Non-pigmented ciliary epithelial cell (primary cell): ENCODE results near the gene TTC13.

ENCODE experiments used
- DNase-seq: peaks from one replicate; pipeline ENCODE4 v3.0.0-alpha.2; 2010; ENCODE audit warnings: low read depth

TTC13 gene

GRCh38 chr1:230943048-230943593 is 35.5 kb downstream of the TTC13 start:
- no peak for DNase-seq

- DNase-seq, result no peak
These were observed 37.8 kb downstream of the TTC13 start for GRCh38 chr1:230940848-230941247.

DNA sequence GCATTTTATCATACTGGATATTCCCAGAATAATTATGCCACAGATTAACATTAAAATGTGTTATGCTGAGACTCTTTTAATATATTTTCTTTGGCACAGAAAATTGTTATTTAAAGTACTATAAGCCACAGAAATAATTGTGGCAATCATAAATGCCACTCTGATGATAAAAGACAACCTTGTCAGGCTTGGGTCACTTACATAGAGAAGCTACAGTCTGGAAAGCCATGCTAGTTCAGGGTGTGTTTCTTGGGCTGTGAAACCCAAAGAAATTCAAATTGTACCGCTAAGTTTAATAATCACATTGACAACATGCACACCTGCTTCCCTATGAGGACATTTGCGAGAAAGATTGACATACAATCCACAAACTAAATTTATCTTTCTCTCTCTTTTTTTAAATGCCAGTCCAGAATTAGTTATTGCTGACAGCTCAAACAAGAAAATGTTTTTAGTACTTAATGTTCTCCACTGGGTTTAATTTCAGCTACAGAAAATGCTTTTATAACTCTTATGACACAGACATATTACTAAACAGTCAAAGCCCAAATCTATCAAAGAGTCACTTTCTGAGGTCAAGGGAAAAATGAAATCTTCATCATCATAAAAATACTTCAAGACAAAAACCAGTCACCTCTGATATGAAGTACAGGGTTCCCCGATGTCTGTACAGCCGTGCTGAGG is 38.7 kb downstream of the TTC13 start:
- no peak for DNase-seq

GRCh38 chr1:230938924-230939368 is 39.7 kb downstream of the TTC13 start:
- no peak for DNase-seq

GRCh38 chr1:230937371-230937770 is 41.3 kb downstream of the TTC13 start:
- DNase-seq, result no peak

- DNase-seq, result no peak
These were observed 42.2 kb downstream of the TTC13 start for GRCh38 chr1:230936475-230936874.

- DNase-seq, result no peak
These were observed 42.8 kb downstream of the TTC13 start for GRCh38 chr1:230935852-230936251.

- DNase-seq, result no peak
These were observed 47.7 kb downstream of the TTC13 start for GRCh38 chr1:230930986-230931385.

DNA sequence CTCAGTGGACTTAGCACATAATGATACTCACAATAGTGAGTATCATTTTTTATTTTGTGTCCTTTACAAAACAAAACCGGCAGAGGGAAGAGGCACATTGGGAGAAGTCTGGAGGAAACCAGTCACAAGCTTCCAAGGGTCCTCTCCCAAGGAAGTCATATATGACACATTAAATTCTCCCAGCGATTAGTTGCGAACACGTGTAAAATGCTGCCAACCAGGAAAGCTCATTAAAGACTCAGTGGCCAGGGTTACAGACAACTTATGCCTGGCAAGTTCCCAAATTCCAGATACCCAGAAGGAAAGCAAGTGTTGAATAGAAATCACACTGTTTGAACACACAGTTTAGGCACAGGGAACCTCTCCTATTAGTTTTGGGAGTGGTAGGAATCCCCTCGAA is 52.5 kb downstream of the TTC13 start:
- no peak for DNase-seq

DNA sequence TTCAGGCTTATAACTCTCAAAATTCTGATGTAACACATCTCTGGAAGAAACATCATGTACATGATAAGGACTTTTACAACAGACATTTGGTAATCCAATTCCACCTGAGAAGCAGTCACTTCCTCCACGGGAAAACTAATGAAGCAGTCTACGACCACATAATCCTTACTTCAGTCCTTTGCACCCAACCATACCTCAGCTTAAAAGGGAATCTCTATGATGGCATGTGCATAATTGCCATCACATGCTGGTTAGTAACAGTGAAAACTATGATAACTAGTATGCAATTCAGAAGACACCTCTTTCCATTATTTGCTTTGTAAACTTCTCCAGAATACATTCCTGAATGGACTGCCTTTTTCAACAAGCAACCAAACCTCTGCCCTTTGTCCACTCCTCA is 53.1 kb downstream of the TTC13 start:
- no peak for DNase-seq

DNA sequence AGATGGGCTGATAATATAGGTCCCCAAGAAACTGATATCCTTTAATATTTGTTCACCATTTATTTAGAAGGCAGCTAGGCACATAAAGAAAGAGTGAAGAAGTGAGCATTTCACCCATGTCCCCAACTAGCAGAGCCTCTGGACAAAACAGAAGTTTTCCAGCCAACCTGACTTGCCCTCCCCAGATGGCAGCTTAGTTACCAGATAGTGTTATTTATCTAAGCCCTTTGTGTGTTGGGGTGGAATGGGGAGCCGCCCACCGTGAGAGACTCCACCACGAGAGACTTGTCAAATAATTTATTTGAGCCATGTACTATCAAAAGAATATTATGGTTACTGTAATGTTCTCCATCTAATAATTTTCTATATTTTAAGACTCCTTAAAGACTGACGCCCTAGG is 55.5 kb downstream of the TTC13 start:
- no peak for DNase-seq

DNA sequence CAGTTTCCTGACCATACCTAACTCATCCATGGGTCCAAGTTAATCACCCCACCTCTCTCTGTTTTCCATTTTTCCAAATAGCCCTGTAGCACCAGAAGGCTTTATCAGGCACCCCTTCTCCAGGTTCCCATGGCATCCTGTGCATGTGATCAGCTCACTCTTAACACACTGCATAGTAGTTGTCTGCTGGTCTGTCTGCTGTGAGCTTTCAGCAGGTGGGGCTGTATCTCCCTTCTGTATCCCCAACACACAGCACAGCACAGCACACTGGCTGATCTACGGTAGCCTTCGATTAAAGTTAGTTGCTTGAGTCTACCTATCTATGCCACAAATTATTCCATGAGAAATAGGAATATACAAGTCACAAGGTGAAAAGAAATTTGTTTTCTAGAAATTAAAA is 56.0 kb downstream of the TTC13 start:
- no peak for DNase-seq

- no peak for DNase-seq
These were observed 59.5 kb downstream of the TTC13 start for GRCh38 chr1:230919207-230919606.

GRCh38 chr1:230917284-230918135 is 61.2 kb downstream of the TTC13 start:
- no peak for DNase-seq

- DNase-seq, result no peak
These were observed 61.9 kb downstream of the TTC13 start for GRCh38 chr1:230916587-230917283.

DNA sequence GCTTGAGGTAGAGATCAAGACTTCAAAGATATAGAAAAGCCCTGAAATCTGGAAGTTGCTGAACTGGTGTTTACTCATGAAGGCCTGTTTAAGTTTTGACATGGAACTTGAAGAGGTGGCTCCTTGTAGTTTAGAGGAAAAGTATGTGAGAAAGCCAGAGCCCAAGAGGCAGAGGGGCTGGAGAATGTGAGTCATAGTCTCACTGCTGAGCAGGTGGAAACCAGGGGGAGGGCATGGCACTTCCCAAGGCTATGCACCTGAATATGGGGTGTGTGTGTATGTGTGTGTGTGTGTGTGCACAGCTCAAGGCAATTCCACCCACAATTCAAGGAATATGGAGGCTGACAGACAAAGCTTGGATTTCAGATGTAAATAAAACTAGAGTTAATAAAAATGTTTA is 63.6 kb downstream of the TTC13 start:
- no peak for DNase-seq

GRCh38 chr1:230913496-230913895 is 65.2 kb downstream of the TTC13 start:
- DNase-seq, result no peak

DNA sequence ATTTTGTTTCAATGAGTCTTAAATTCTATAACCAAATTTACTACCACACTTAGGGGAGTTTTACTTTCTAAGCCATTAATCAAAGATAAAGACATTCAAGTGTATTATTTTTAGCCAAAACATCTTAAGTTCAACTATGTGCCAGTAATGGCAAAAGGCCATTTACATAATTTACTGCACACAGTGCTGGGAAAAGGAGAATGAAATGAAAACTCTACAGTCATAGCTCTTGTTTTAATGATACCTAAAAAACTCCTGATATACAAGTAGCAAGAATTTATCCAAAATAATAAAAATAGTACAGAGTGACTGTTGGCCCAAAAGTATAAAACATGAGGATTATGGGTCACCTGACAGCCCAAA is 67.9 kb downstream of the TTC13 start:
- no peak for DNase-seq

DNA sequence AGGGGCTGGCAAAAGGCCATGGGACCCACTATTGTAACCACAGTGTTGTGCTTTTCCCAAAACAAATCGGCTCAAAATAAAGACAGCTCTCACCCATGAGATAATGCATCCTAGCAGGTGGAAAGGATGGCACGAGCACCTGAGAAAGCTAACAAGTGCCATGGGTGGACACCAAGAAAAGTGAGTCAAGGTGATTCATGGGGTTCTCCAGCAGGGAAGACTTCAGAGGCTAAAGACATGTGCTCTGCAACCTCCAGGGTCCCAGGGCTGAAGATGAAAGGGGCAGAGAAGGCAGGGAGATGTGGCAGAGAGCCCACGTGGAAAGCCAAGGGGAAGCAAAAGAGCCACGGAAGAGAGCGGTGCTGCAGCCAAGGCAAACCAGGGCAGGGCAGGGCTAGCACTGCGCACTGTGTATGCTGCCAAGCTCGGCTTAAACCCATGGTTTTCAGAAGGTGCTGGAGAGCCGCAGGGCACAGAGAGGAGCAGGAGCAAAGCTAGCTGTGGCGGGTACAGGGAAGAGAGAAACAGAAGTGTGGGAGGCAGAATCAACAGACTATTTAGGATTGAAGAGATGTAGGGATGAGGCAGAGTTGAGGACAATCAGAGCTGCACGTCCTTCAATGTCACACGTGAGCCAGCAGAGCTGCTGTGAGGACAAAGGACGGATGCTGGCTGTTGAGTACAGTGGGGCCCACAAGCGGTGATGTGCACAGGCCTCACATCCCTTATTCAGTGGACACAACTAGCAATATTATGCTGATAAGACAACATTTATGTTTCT is 68.5 kb downstream of the TTC13 start:
- DNase-seq, result no peak

GRCh38 chr1:230907472-230908205 is 71.0 kb downstream of the TTC13 start:
- no peak for DNase-seq

GRCh38 chr1:230906226-230906625 is 72.4 kb downstream of the TTC13 start:
- DNase-seq, result no peak
